ENCODE measurements around the gene CHST3. TPM values are rescaled to one million over a fixed set of nuclear protein-coding genes. Genes with fewer than 3 reads are reported as not detected.

The CHST3 gene
- total RNA-seq, 1 donor: 58.3 TPM

GRCh38 chr10:71946700-71947099 lies 17.5 kb upstream of the CHST3 start:
- DNase-seq (ENCODE audit: low read depth): no peak
- H3K4me3 ChIP-seq (ENCODE audit: low read depth, low read length): no peak overlapping the region
- no peak for TF ChIP-seq CTCF (IDR thresholded peaks at IDR 0.05; ENCODE audit: insufficient read depth, low read depth, low read length)

DNA sequence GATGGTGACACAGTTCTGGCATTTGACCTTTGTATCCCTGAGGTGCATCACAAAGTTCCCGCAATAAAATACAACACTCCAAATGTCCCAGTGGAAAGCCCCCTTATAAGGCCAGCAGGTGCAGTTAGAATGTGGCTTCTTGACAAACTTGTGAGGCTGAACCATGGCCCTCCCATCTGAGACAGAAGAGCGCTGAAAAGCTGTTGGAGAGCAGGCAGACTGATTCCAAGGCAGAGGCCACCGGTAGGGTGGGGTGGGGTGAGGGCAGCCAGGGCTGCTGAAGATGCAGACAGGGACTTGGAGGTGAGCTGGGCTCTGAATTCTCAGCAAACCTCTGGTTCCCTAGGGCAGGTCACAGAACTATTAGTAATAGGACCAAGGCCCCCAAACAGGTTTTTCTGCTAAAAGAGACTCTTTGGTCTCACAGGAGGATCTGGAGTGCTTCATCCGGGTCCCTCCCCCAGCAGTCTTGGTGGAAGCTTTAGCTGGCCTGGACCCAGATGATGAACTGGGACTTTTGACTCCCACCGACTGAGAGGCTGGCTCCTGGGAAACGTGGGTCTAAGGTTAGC lies 15.6 kb upstream of the CHST3 start:
- no peak for TF ChIP-seq CTCF (IDR thresholded peaks at IDR 0.05; ENCODE audit: insufficient read depth, low read depth, low read length)
- H3K4me3 ChIP-seq (ENCODE audit: low read depth, low read length): no peak overlapping the region
- no peak for DNase-seq (ENCODE audit: low read depth)

- DNase-seq (ENCODE audit: low read depth): no peak
- no peak for TF ChIP-seq CTCF (IDR thresholded peaks at IDR 0.05; ENCODE audit: insufficient read depth, low read depth, low read length)
- H3K4me3 ChIP-seq (ENCODE audit: low read depth, low read length): no peak overlapping the region
Observed at GRCh38 chr10:71950683-71951082, 13.5 kb upstream of the CHST3 start.

DNA sequence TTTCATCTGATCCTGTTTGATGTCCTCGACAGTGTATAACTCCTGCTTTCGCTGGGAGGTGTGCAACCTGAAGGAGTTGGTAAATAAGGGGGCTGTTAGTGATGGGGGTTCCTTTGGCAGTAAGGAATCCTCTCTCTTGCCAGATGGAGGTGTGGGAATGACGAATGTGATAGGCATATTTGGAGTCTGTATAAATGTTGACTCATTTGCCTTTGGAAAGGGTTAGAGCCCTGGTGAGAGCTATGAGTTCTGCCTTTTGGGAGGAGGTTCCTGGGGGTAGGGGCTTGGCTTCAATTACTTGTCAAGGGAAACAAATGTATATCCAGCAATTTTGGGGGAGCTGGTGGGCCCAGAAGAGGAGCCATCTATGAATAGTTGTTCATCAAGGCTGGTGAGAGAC lies 11.4 kb upstream of the CHST3 start:
- TF ChIP-seq CTCF (IDR thresholded peaks at IDR 0.05; ENCODE audit: insufficient read depth, low read depth, low read length): no peak
- DNase-seq (ENCODE audit: low read depth): no peak
- no peak overlapping the region for H3K4me3 ChIP-seq (ENCODE audit: low read depth, low read length)

GRCh38 chr10:71957546-71958275 lies 6.5 kb upstream of the CHST3 start:
- H3K4me3 ChIP-seq (ENCODE audit: low read depth, low read length): no peak overlapping the region
- no peak for DNase-seq (ENCODE audit: low read depth)
- peak; percentile 14 for TF ChIP-seq CTCF (IDR thresholded peaks at IDR 0.05; ENCODE audit: insufficient read depth, low read depth, low read length)

DNA sequence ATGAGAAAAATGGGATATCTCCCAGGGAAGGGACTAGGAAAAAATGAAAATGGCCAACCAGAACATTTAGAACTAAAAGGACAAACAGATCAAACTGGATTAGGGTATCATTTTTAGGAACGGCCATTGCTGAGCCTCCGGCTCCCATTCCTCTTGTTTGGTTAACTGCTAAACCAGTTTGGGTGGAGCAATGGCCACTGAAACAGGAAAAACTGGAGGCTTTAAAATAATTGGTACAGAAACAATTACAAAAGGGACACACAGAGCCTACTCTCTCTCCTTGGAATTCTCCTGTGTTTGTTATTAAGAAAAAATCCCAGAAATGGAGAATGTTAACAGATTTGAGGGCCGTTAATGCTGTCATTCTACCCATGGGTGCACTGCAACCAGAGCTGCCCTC lies 4.7 kb upstream of the CHST3 start:
- no peak overlapping the region for H3K4me3 ChIP-seq (ENCODE audit: low read depth, low read length)
- DNase-seq (ENCODE audit: low read depth): no peak
- no peak for TF ChIP-seq CTCF (IDR thresholded peaks at IDR 0.05; ENCODE audit: insufficient read depth, low read depth, low read length)
